ENCODE measurements around the gene SYTL2. TPM values are rescaled to one million over a fixed set of nuclear protein-coding genes. Genes with fewer than 3 reads are reported as not detected.

The SYTL2 gene
- total RNA-seq, 2 donors from 2014 or later: 1.7 to 3.4 TPM

DNA sequence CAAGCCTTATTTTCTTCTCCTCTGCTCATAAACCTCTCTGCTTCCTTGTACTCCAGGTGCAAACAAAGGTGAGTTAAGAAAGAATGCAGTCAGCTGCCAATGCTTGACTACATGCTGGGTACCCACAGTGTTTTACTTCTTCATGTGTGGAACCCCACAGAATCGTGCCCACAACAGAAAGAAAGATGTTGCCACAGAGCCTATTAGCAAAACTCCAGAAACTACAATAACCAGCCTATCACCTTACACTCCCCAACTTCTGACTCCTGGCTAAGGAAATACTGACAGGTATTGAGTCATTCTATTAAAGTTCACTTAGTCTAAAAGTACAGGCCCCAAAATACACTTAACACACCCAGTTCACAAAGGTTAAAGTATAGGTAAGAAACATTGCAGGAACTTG, 68.1 kb downstream of the SYTL2 start:
- H3K4me3 ChIP-seq (ENCODE audit: low read length): no peak overlapping the region
- peaks cover 33% of the 10 kb centered on the region for H3K27me3 ChIP-seq (ENCODE audit: control insufficient read depth, insufficient read depth, low read length, poor library complexity, severe bottlenecking)
- no peak overlapping the region for H3K9ac ChIP-seq (ENCODE audit: extremely low read depth, low read length, poor library complexity, severe bottlenecking)
- TF ChIP-seq, protein P1, sequence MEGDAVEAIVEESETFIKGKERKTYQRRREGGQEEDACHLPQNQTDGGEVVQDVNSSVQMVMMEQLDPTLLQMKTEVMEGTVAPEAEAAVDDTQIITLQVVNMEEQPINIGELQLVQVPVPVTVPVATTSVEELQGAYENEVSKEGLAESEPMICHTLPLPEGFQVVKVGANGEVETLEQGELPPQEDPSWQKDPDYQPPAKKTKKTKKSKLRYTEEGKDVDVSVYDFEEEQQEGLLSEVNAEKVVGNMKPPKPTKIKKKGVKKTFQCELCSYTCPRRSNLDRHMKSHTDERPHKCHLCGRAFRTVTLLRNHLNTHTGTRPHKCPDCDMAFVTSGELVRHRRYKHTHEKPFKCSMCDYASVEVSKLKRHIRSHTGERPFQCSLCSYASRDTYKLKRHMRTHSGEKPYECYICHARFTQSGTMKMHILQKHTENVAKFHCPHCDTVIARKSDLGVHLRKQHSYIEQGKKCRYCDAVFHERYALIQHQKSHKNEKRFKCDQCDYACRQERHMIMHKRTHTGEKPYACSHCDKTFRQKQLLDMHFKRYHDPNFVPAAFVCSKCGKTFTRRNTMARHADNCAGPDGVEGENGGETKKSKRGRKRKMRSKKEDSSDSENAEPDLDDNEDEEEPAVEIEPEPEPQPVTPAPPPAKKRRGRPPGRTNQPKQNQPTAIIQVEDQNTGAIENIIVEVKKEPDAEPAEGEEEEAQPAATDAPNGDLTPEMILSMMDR (conservative IDR thresholded peaks at IDR 0.05): no peak
- H3K4me1 Mint-ChIP-seq: peaks cover 5% of the 10 kb centered on the region
- no peak overlapping the region for H3K27ac Mint-ChIP-seq
- H3K36me3 ChIP-seq (ENCODE audit: control insufficient read depth, insufficient read depth, low read length): no peaks in the 10 kb centered on the region
- no peaks in the 10 kb centered on the region for H3K9me3 Mint-ChIP-seq
- peaks cover 2% of the 10 kb centered on the region for H3K4me1 ChIP-seq (ENCODE audit: control insufficient read depth, insufficient read depth, low read length)
- 100% methylated on average over 1 of the region's 1 CpG; no CpG with 5 or more reads in 1 of the 2 experiments for WGBS, 2 experiments (ENCODE audit: insufficient coverage in 1 of 2, insufficient read length in 1 of 2)
- H3K27me3 Mint-ChIP-seq (ENCODE audit: insufficient read depth): peaks cover 27% of the 10 kb centered on the region
- H3K27ac ChIP-seq (ENCODE audit: low read depth, low read length): no peak overlapping the region
- no peaks in the 10 kb centered on the region for H3K36me3 Mint-ChIP-seq (ENCODE audit: low read depth)
- H3K9me3 ChIP-seq (ENCODE audit: control insufficient read depth, low read length): no peaks in the 10 kb centered on the region
- DNase-seq: no peak
- H3K4me3 Mint-ChIP-seq: no peak overlapping the region

DNA sequence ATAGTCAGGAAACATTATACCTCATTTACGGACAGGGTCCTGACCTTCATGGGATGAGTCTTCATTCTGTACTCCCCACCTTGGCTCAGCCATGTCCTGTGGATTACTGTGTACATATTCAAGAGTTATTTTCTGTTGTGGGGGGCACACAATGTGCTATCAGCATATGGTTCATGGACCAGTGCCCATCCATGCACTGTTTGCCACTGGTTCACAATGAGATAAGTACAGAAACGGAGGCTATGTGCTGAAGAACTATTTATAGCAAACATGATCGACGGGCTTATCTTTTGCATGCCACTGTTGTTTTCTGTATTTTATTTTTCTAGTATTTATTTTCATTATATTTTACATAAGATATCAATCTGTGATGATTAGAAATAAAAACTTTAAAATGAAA, 68.6 kb downstream of the SYTL2 start:
- Histone ChIP-seq H3K9ac (ENCODE audit: extremely low read depth, low read length, poor library complexity, severe bottlenecking) (no peak overlapping the region), H3K4me3 (ENCODE audit: low read length) (no peak overlapping the region), H3K4me1 (ENCODE audit: control insufficient read depth, insufficient read depth, low read length) (peaks cover 2% of the 10 kb centered on the region), H3K9me3 (ENCODE audit: control insufficient read depth, low read length) (no peaks in the 10 kb centered on the region), H3K27me3 (ENCODE audit: control insufficient read depth, insufficient read depth, low read length, poor library complexity, severe bottlenecking) (peaks cover 28% of the 10 kb centered on the region), H3K36me3 (ENCODE audit: control insufficient read depth, insufficient read depth, low read length) (no peaks in the 10 kb centered on the region), H3K27ac (ENCODE audit: low read depth, low read length) (no peak overlapping the region)
- H3K27me3 Mint-ChIP-seq (ENCODE audit: insufficient read depth): peaks cover 24% of the 10 kb centered on the region
- DNase-seq: no peak
- no peak overlapping the region for H3K27ac Mint-ChIP-seq
- no peaks in the 10 kb centered on the region for H3K36me3 Mint-ChIP-seq (ENCODE audit: low read depth)
- 96 to 100% methylated on average over 1 to 2 of the region's 4 CpGs for WGBS, 2 experiments (ENCODE audit: insufficient coverage in 1 of 2, insufficient read length in 1 of 2)
- TF ChIP-seq, protein P1 (conservative IDR thresholded peaks at IDR 0.05): no peak
- peaks cover 5% of the 10 kb centered on the region for H3K4me1 Mint-ChIP-seq
- H3K4me3 Mint-ChIP-seq: no peak overlapping the region
- H3K9me3 Mint-ChIP-seq: no peaks in the 10 kb centered on the region

DNA sequence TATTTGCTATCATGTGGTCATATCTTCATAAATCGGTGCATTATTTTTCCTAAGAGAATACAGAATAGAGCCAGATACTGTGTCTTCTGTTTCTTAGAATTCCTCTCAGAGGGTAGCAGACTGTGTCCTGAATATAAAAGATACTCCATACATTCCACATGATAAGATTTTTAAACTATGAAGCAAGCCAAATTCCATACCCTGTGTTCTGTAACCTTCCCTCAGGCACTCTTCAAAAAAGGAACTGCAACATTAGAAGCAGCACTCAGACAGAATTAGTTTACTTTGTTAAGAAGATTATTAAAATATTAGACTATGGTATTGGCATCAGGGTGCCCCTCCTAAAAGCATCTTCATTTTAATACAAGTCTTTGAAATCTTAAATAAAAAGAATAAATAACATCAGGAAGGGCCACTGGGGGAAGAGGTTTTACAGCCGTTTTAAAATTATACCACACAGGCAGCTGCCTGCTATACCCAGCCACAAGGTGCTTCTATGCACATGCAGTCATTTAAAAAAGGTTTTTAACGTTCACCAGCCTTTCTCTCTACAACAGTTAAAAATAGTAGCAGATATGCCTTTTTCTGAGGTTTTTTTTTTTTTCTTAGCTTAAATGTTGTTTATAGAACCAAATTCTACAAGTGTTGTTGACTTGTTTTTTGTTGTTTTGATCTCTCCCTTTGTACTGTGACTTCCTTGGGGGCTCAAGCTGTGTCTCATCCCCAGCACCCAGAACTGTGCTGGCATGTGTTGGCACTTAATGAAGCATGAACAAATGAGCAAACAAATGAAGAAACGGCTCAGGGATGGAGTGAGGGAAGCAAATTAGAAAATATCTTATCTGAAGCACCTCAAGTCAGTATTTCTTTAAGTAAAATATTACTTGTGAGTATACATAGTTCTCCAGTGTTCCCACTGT, 70.2 kb downstream of the SYTL2 start:
- no peaks in the 10 kb centered on the region for H3K36me3 ChIP-seq (ENCODE audit: control insufficient read depth, insufficient read depth, low read length)
- H3K9ac ChIP-seq (ENCODE audit: extremely low read depth, low read length, poor library complexity, severe bottlenecking): no peak overlapping the region
- DNase-seq: no peak
- Mint-ChIP-seq H3K9me3 (no peaks in the 10 kb centered on the region), H3K4me1 (peaks cover 12% of the 10 kb centered on the region), H3K27ac (no peak overlapping the region), H3K36me3 (ENCODE audit: low read depth) (no peaks in the 10 kb centered on the region), H3K4me3 (no peak overlapping the region), H3K27me3 (ENCODE audit: insufficient read depth) (peaks cover 11% of the 10 kb centered on the region)
- 80 to 84% methylated on average over 1 to 4 of the region's 4 CpGs for WGBS, 2 experiments (ENCODE audit: insufficient coverage in 1 of 2, insufficient read length in 1 of 2)
- H3K27ac ChIP-seq (ENCODE audit: low read depth, low read length): no peak overlapping the region
- no peaks in the 10 kb centered on the region for H3K9me3 ChIP-seq (ENCODE audit: control insufficient read depth, low read length)
- TF ChIP-seq, protein P1 (conservative IDR thresholded peaks at IDR 0.05): no peak
- no peak overlapping the region for H3K4me3 ChIP-seq (ENCODE audit: low read length)
- peaks cover 2% of the 10 kb centered on the region for H3K4me1 ChIP-seq (ENCODE audit: control insufficient read depth, insufficient read depth, low read length)
- H3K27me3 ChIP-seq (ENCODE audit: control insufficient read depth, insufficient read depth, low read length, poor library complexity, severe bottlenecking): peaks cover 13% of the 10 kb centered on the region

Measured in endodermal cell (in vitro differentiated cells).